Smooth muscle cell of trachea (primary cell): Measurements from ENCODE around the gene STOX2. TPM values are rescaled to one million over a fixed set of nuclear protein-coding genes. Genes with fewer than 3 reads are reported as not detected.

Experiments
- total RNA-seq: library from RNA; depleted of rRNA; stranded (reverse); fragments of >200 nt; gene quantifications from 2 replicates; pipeline ENCODE4 v1.2.1, GENCODE V29; 2014

Gene STOX2
- total RNA-seq, result 0.73 and 2.8 TPM in 2 replicates

GRCh38 chr4:183905081-183905592 is at the start of gene STOX2:
STOX2 (plus strand) TSS chr4:183905307; CDS start chr4:183906791, 1,484 bp downstream.

Other genes starting within 250 kb of the STOX2 start
- 15.7 and 20.9 TPM in 2 replicates for gene RWDD4, start 246.1 kb upstream of the STOX2 start, total RNA-seq
- gene TRAPPC11, start 246.0 kb upstream of the STOX2 start, total RNA-seq, result 68.8 and 75.1 TPM in 2 replicates